Measurements from ENCODE around the gene SLC35A1.
"Not testable (repeated sequence)": the region's sequence is repeated elsewhere in the genome, so short reads cannot be mapped to it uniquely, and the experiment has no call there.

The SLC35A1 gene

GRCh38 chr6:87472525-87473418 is at the start of gene SLC35A1:
TSS of gene SLC35A1 (plus strand) at chr6:87472974. CDS start at chr6:87473004, 30 bp downstream.
- DNase-seq (ENCODE audit: low spot score) = peak; percentile 87

DNA sequence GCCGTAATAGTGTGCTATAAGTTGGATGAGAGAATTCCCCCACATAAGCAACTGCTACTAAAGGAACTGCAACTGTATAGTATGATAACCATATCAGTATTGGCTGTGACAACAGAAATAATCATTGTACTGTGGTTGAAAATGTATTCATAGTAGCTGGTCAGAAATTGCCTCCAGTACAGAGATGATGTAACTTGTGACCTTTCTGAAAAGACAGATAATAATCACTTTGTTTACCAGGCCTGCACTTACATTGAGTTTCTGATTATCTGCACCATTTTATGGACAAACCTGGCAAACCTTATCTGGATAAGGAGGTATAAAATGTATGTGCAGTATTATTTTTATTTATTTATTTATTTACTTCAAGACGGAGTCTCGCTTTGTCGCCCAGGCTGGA is 46.0 kb upstream of the SLC35A1 start:
- DNase-seq (ENCODE audit: low spot score) = no peak

- no peak for DNase-seq (ENCODE audit: low spot score)
Measured at GRCh38 chr6:87430499-87430898, 42.3 kb upstream of the SLC35A1 start.

DNA sequence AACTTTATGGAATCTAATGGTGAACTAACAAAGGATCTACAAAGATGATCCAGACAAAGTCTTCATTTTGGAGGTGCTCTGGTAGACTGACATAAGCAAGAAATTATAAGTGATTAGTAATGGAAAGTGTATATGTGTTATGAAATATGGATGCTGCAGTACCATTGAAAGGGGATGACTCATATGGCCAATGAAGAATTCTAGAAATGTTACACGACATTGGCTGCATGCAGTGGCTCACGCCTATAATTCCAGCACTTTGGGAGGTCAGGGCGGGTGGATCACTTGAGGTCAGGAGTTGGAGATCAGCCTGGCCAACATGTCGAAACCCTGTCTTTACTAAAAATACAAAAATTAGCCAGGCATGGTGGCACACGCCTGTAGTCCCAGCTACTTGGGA is 41.5 kb upstream of the SLC35A1 start:
- DNase-seq (ENCODE audit: low spot score) = no peak

DNA sequence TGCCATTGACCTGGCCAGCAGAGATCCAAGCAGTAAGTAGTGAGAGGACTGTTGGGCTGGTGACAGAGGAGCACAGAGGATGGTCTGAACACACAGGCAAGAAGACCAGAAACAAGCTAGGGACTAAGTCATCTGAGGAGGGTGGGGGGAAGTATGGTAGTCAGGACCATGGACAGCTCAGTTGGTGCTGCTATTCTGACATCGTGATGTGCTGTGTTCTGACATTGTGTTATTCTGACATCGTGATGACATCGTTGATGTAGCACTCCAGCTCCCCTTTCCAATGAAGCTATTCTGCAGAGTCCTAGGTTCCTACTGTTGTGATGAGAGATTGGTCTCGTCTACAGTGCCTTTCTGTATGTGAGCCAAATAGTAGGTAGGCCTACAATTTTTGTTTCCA is 36.3 kb upstream of the SLC35A1 start:
- DNase-seq (ENCODE audit: low spot score) = peak; percentile 2

DNA sequence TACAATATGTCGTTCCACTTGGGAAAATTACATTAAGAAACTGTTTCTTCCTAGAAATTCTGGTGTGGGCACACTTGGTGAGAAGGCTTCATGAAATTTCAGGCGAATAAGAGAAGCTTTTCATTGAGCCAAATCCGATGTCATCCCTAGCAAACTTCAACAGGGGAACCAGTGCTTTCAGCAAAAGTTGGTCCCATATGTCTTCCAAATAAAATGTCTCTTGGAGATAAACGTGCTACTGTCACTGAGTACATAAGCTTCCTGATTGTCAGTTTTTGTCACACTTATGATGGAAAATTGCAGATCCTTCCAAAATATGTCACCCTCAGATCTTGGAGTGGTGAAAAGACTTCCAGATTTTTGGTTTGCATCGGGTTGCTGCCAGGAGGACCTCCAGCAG is 31.1 kb upstream of the SLC35A1 start:
- no peak for DNase-seq (ENCODE audit: low spot score)

DNA sequence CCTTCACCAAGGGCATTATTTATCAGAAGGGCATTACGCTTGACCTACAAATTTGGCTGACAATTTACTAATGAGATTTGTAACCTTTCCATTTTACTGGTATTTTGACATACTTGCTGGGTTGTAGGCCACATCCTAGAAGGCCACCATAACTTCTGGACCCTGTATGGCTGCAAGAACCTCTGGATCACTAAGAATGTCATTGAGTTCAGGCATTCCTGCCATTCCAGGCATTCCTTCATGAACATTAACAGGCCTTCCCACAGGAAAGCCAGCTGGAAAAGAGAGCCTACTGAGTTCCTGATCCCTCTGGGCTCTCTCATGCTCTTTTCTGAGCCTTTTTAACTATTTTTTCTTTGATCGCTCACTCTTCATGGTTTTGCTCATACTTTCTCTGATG is 28.4 kb upstream of the SLC35A1 start:
- no peak for DNase-seq (ENCODE audit: low spot score)

DNA sequence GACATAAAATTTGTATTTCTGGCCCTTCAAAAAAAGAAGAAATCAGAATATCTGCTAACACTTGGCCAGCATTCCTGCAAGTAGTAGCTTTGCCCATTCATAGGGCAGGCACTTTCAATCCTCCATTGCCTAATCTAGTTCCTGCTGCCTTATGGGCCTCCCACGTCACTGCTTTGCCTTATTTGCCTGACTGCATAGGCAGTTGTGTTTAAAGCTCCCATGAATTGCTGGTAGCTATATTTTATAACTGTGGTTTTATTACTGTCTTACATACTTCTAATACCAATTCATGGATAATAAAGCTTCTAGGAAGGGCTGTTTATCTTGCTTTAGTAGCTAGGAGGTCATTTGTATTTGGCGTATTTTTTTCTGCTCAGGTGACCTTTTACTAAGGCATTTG is 7.7 kb upstream of the SLC35A1 start:
- no peak for DNase-seq (ENCODE audit: low spot score)

DNA sequence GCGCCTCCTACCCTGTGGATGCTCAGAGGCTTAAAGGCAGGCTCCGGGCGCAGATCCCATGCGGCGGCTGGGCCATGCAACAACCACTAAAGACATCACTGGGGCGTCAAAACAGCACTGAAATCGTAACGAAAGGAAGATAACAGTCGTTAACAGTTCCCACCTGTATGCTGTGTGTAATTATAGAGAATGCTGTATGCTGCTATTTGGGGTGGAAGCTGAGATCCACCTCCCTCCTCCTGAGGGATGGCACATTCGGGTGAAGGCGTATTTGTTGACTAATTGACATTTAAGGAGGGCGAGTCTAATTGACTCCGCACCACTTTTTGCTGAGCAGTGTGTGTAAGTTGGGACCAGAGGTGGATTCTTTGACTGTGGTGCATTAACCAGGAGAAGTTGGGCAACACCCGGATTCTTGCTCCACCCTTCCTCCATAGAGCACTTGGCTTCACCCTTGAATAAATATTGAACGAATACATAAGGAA is 687 bp downstream of the SLC35A1 start:
- DNase-seq (ENCODE audit: low spot score) = no peak

DNA sequence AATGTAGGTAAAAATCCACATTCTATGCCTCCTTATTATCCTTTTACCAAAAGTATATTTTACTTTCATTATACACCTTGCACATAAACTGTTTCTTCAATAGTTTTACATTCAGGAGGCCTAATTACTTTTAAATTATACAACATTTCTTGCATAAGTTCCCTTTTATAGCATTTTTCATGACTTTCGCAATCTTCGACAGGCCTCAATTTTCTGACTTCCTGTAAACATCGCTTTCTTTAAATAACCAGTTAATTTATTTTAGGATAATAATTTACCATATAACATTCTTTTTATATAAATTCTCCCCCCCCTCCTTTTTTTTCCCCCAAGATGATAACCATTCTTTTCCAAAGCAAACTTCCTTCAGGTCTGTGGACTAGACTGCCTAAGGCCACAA is 9.2 kb downstream of the SLC35A1 start:
- DNase-seq (ENCODE audit: low spot score) = no peak

DNA sequence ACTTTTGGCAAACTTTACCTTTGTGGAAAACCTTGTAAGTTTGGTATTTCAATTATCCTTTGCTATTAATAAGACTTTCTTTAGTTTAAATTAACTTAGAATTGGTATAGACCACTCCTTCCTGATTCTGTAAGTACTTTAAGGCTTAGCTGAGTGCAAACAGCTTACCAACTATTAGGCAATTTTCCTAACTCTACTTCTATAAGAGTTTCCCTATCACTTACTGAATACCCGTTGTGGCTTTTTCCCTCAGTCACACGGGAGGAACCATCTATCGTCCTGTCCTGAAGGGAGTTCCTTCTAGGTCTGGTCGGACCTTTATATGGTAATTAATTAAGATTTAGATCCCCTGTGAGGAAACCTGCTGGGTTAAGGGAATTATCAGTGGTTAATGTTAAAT is 9.6 kb downstream of the SLC35A1 start:
- no peak for DNase-seq (ENCODE audit: low spot score)

DNA sequence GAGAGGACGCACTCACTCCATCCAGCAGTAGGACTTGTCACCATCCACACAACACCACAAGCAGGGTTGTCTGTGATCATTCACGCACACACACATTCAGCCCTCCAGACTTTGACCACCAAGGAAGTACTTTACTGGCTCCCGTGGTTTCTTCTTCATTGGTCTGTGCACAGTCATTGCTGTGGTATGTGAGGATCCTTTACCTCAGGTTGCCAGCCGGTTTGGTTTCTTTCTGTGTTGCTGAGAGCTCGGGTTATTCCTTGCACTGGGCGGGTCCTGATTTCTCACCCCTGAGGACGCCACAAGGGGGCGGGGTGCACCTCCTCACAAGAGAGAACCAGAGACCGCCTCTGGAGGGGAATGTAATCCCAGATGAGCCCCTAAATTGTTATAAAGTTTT is 11.2 kb downstream of the SLC35A1 start:
- DNase-seq (ENCODE audit: low spot score) = no peak

GRCh38 chr6:87484491-87484890 is 11.7 kb downstream of the SLC35A1 start:
- no peak for DNase-seq (ENCODE audit: low spot score)

GRCh38 chr6:87487555-87487954 is 14.8 kb downstream of the SLC35A1 start:
- no peak for DNase-seq (ENCODE audit: low spot score)

GRCh38 chr6:87489326-87489725 is 16.6 kb downstream of the SLC35A1 start:
- DNase-seq (ENCODE audit: low spot score) = not testable (repeated sequence)

DNA sequence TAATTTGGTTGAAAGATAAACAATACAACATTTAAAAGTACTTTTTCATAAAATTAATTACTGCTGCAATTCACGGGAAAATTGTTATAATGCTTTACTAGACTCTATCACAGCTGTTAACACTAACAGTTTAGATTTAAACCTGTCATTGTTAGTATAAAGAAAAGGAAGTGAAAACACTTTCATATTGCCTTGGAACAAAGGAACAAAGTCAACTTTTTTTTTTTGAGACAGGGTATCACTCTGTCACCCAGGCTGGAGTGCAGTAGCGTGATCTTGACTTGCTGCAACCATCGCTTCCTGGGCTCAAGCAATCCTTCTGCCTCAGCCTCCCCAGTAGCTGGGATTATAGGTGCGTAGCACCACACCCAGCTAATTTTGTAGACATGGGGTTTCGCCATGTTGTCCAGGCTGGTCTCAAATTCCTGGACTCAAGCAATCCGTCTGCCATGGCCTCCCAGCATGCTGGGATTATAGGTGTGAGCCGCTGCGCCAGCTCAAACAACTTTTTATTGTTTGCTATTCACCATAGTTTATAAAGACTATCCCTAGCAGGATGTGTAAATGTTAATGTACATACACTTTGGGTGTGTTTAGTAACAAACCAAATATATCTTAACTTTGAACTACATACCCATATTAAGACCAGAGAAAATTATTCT is 22.1 kb downstream of the SLC35A1 start:
- no peak for DNase-seq (ENCODE audit: low spot score)

- no peak for DNase-seq (ENCODE audit: low spot score)
Measured at GRCh38 chr6:87498048-87498447, 25.3 kb downstream of the SLC35A1 start.

DNA sequence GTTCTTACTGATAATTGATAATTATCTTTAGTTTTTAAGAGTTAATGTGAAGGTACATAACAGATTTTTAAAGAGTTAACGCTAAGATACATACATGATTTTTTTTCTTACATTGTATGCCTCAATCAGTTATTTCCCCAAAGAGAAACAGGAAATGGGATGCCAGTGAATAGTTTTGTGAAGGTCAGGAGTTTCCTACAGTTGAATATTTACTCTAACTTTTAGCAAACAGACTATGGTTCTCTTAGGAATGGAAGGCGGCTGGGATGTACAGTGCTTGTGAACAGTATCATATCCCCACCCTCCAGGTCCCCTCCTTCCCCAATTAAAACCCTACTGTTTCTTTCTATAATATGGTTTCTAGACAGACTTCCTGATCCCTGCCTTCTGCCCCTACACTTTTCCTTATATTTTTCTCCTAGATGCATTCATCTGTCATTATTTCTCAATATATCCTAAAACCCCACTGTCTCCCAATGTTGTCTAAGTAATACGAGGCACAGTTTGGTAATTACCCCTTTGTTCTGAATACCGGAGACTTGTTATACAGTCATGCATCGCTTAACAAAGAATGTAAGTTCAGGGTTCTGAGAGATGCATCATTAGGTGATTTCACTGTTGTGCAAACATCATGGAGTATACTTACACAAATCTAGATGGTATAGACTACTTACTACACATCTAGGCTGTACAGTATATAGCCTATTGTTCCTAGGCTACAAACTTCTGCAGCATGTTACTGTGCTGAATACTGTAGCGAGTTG is 29.2 kb downstream of the SLC35A1 start:
- no peak for DNase-seq (ENCODE audit: low spot score)

GRCh38 chr6:87504441-87504840 is 31.7 kb downstream of the SLC35A1 start:
- DNase-seq (ENCODE audit: low spot score) = no peak

DNA sequence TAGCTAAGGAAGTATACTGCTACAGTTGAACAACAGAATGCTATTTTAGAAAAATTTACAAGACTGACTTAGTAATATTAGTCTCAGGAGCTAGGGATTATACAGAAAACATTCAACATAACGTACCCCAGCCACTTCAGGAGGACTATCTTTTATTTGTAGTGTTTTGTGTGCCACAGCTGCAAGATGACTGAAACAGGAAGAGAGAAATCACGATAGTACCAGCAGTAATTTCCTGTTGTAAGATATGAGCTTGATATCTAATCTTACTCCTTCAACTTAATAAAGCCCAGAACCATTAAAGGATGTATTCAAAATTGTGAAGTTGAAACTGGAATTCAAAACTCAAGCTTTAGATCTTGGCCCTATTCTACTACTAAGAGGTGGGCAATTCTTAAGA is 42.1 kb downstream of the SLC35A1 start:
- DNase-seq (ENCODE audit: low spot score) = no peak

GRCh38 chr6:87518453-87518852 is 45.7 kb downstream of the SLC35A1 start:
- DNase-seq (ENCODE audit: low spot score) = peak; percentile 27

GRCh38 chr6:87522686-87523085 is 49.9 kb downstream of the SLC35A1 start:
- DNase-seq (ENCODE audit: low spot score) = no peak

DNA sequence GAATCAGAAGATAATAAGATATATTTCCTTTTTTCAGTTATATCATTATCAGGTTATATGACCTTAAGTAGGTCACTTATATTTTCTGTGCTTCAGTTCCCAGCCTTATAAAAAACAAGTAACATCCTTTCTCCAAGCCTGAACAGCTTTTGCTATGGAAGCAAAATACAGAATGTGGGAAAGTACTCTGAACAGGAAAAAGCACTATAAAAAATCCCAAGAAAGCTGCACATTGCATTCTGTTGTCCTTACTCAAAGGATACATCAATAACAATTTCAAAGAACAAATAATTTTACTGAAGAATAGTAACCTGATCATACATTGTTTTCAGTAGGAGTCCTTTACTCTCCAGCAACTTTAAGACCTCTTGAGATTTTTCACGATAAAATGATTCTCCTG is 56.4 kb downstream of the SLC35A1 start:
- DNase-seq (ENCODE audit: low spot score) = no peak
